Stomach (tissue), 9 donors: ENCODE measurements around the gene PON3. TPM values are rescaled to one million over a fixed set of nuclear protein-coding genes. Genes with fewer than 3 reads are reported as not detected.

ENCODE experiments used
- DNase-seq, 2 donors: peaks; one replicate each; pipeline versions ENCODE4 v3.0.0 to v3.0.0-alpha.2; 2013 to 2019
- H3K27ac ChIP-seq, 5 donors: fragments of 200-600 bp in 4 of 5; sonication (generic) in 4 of 5; one replicate each; pipeline ENCODE4 v1.5.1; 2013 to 2019; ENCODE audit warnings: mild to moderate bottlenecking in 1 of 5, moderate library complexity in 1 of 5
- H3K27me3 ChIP-seq, 3 donors: fragments of 200-600 bp; sonication (generic); one replicate each; pipeline ENCODE4 v1.5.1; 2017 to 2019; ENCODE audit warnings: mixed run types in 1 of 3
- H3K36me3 ChIP-seq, 4 donors: fragments of 200-600 bp; sonication (generic); 1 replicate in 3 of 4; 2 replicates in 1 of 4; pipeline ENCODE4 v1.5.1; 2016 to 2019
- H3K4me1 ChIP-seq, 4 donors: fragments of 200-600 bp; sonication (generic); one replicate each; pipeline ENCODE4 v1.5.1; 2016 to 2019
- H3K4me3 ChIP-seq, 4 donors: fragments of 200-600 bp; sonication (generic) in 3 of 4; one replicate each; pipeline ENCODE4 v1.5.1; 2016 to 2019; ENCODE audit warnings: mild to moderate bottlenecking in 1 of 4
- H3K9me3 ChIP-seq, 4 donors: fragments of 200-600 bp; sonication (generic); one replicate each; pipeline ENCODE4 v1.5.1; 2016 to 2019
- EP300 ChIP-seq: sonication (generic); formaldehyde crosslinking; IDR thresholded peaks from one replicate; pipeline ENCODE4 v1.6.1; 2017; ENCODE audit warnings: antibody characterized with exemption
- POLR2A ChIP-seq, 4 donors: fragments of 450-650 bp; IDR thresholded peaks; one replicate each; pipeline ENCODE4 v1.6.1; 2016; ENCODE audit warnings: antibody characterized with exemption in 4 of 4, control low read depth in 2 of 4, mild to moderate bottlenecking in 1 of 4, moderate library complexity in 1 of 4
- POLR2AphosphoS5 ChIP-seq, 3 donors: sonication (generic); formaldehyde crosslinking; IDR thresholded peaks; one replicate each; pipeline ENCODE4 v1.6.1; 2016; ENCODE audit warnings: antibody characterized with exemption in 3 of 3
- WGBS, 5 donors: extraction: QIAGEN DNeasy Blood & Tissue Kit in 3 of 5; methylation state at CpG; one replicate each; pipeline versions ENCODE4 v1.1.5 to v1.1.7; 2013 to 2018; 5-methylcytosine and 5-hydroxymethylcytosine counted together
- intact Hi-C: fragments of 100-400 bp; cut with DNase I; formaldehyde crosslinking; loops from one replicate; pipeline ENCODE4 v1.15.1; 2023; ENCODE audit warnings: low total_unique reads
- polyA plus RNA-seq, 3 donors: library from polyadenylated mRNA; stranded (reverse); fragments of 200-250 nt; gene quantifications; one replicate each; pipeline ENCODE4 v1.2.3, GENCODE V29; 2013
- total RNA-seq, 5 donors: library from RNA; depleted of rRNA; stranded (reverse); fragments of >200 nt; gene quantifications; one replicate each; pipeline versions ENCODE4 v1.1.0 to v1.2.3, GENCODE V29; 2014 to 2016
- TF ChIP-seq, protein P1 (sequence below), 7 experiments: fragments of 450-650 bp in 4 of 7; fragments of 200-600 bp in 3 of 7; sonication (generic) in 3 of 7; IDR thresholded peaks; one replicate each; pipeline ENCODE4 v1.5.1; 2016 to 2019; ENCODE audit warnings: antibody characterized with exemption in 7 of 7, control low read depth in 2 of 7, mild to moderate bottlenecking in 1 of 7
- donor health status: healthy with polysubstance abuse.
- donor health status: Bipolar disorder and iron deficiency.
- donor health status: healthy.

PON3 gene
- total and polyA plus RNA-seq, 8 donors = 1.2 to 9.4 (median 3.9) TPM; not detected in 2

DNA sequence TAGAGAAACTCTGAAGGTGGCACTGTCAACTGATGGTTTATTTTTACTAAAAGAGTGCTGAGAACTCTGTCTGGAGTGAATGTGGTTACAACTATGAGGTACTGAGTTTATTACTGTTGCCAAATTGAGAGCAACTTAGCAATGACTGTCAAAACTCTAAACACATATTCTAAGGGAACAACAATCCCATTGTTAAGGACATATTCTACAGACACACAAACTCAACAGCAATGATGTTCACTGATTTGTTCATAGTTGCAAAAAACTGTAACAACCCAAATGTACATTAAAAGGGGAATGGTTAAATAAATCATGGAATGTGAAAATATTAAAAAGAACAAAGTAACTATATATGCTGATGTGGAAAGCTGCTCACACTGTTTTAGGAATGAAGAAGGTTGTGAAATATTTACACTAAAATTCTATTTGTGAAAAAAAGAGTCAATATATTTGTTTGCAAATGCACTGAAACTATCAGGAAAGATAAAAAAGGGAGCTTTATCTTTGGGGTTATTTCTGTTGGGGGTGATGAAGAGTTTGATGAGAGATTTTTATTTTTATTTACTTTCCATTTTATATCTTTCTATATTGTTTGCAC is 25.8 kb upstream of the PON3 start:
- Histone ChIP-seq H3K27ac (no peak overlapping the region), H3K4me1 (peaks cover 0 to 24% (median 4%) of the 10 kb centered on the region in 4 donors), H3K4me3 (no peak overlapping the region), H3K36me3 (peaks cover 0 to 16% (median 6%) of the 10 kb centered on the region in 4 donors), H3K27me3 (no peaks in the 10 kb centered on the region), H3K9me3 (no peaks in the 10 kb centered on the region)
- intact Hi-C loops = no loop called here
- TF ChIP-seq, protein P1, sequence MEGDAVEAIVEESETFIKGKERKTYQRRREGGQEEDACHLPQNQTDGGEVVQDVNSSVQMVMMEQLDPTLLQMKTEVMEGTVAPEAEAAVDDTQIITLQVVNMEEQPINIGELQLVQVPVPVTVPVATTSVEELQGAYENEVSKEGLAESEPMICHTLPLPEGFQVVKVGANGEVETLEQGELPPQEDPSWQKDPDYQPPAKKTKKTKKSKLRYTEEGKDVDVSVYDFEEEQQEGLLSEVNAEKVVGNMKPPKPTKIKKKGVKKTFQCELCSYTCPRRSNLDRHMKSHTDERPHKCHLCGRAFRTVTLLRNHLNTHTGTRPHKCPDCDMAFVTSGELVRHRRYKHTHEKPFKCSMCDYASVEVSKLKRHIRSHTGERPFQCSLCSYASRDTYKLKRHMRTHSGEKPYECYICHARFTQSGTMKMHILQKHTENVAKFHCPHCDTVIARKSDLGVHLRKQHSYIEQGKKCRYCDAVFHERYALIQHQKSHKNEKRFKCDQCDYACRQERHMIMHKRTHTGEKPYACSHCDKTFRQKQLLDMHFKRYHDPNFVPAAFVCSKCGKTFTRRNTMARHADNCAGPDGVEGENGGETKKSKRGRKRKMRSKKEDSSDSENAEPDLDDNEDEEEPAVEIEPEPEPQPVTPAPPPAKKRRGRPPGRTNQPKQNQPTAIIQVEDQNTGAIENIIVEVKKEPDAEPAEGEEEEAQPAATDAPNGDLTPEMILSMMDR (IDR thresholded peaks at IDR 0.05) = no peak
- TF ChIP-seq POLR2AphosphoS5 (IDR thresholded peaks at IDR 0.05) (no peak), EP300 (no peak), POLR2A (IDR thresholded peaks at IDR 0.05) (no peak)
- no peak for DNase-seq

DNA sequence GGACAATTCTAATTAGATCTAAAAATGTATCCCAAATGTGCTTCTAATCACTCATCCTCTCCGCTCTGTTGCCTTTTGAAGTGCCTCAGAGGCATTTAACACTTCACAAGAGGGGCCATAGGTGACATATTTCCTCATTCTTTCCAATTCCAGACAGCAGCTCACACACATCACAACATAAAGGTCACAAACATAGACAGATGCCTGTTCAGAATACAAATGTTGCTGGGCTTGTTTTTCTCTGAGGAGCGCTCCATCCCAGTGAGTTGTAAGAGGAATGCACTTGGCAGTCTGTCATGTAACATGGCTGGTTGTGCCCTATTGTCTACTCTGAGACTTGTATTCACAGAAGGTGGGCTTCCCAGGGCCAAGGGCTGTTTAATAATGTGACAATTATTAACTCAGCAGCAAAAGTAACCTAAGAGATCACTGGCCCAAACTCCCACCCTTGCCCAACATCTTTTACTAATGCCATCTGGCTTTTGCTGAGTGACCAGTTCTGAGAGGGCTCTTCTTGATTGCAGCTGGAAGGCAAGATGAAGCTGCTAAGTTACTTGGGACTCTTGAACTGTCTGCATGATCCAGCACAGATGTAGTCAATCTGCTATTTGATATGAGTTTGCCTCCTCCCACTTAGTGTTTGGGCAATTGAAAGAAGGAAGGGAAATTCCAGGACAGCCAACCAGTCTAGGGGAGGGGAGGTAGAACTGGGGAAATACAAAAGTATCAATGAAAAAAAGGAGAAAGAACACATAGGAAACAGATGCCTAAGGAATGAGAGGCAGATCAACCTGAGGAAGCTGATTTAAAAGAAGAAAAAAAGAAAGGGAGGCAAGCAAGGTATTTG is 25.0 kb upstream of the PON3 start:
- H3K9me3 ChIP-seq = no peaks in the 10 kb centered on the region
- intact Hi-C loops = no loop called here
- H3K4me1 ChIP-seq = peaks cover 0 to 24% (median 4%) of the 10 kb centered on the region in 4 donors
- H3K27me3 ChIP-seq = no peaks in the 10 kb centered on the region
- TF ChIP-seq POLR2A (IDR thresholded peaks at IDR 0.05) = no peak
- no peak for TF ChIP-seq POLR2AphosphoS5 (IDR thresholded peaks at IDR 0.05)
- TF ChIP-seq, protein P1 (IDR thresholded peaks at IDR 0.05) = no peak
- TF ChIP-seq EP300 = no peak
- DNase-seq = peak in 1 of 2 donors; percentile 34
- H3K27ac ChIP-seq = no peak overlapping the region
- peaks cover 0 to 16% (median 7%) of the 10 kb centered on the region in 4 donors for H3K36me3 ChIP-seq
- 86 to 91% (median 91%) methylated on average over 2 of the region's 2 CpGs for WGBS, 5 donors
- H3K4me3 ChIP-seq = no peak overlapping the region

DNA sequence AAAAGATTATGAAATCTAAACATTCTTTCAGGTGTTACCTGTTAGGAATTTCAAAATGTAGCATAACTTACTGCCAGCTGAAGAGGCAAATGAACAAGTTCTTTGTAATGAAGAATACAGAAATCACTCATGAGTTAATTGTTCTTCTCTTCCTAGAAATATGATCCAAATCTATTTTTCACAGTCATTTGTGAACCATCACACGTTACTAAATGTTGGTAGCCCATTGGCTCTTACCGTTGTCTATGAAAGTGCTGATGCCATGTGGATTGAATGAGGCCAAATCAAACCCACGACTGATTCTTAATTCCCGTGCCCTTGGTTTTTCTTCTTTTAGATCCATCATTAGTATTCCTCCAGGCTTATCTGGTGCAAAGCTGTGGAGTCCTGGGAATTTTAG is 15.9 kb upstream of the PON3 start:
- TF ChIP-seq, protein P1 (IDR thresholded peaks at IDR 0.05) = no peak
- no peak for TF ChIP-seq EP300
- TF ChIP-seq POLR2AphosphoS5 (IDR thresholded peaks at IDR 0.05) = no peak
- no peak for TF ChIP-seq POLR2A (IDR thresholded peaks at IDR 0.05)
- H3K36me3 ChIP-seq = peaks cover 11 to 62% (median 48%) of the 10 kb centered on the region in 4 donors
- no peaks in the 10 kb centered on the region for H3K9me3 ChIP-seq
- no peak for DNase-seq
- H3K4me3 ChIP-seq = no peak overlapping the region
- WGBS, 5 donors = 86 to 94% (median 88%) methylated on average over 4 of the region's 4 CpGs
- H3K27me3 ChIP-seq = no peaks in the 10 kb centered on the region
- no peak overlapping the region for H3K27ac ChIP-seq
- intact Hi-C loops = no loop called here
- no peaks in the 10 kb centered on the region for H3K4me1 ChIP-seq

DNA sequence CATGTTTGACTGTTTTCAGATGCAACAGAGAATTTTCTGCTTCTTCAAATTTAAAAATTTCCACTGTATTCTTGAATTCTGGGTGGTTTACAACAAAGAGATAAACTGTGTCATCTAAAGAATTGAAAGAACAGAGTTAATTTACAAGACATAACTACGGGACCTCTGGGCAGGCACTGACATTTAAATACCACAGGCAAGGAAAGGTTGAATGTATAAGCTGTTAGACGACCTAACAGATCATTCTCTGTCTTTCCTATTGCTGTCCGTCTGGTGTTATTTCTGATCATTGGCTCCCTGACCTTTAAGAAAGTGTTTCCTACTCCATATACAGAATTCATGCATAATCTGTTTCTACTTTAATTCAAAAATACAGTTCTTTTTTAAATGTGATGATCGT is 15.5 kb upstream of the PON3 start:
- 74 to 90% (median 83%) methylated on average over 4 of the region's 4 CpGs for WGBS, 5 donors
- H3K27me3 ChIP-seq = no peaks in the 10 kb centered on the region
- DNase-seq = no peak
- intact Hi-C loops = no loop called here
- no peaks in the 10 kb centered on the region for H3K4me1 ChIP-seq
- peaks cover 11 to 66% (median 50%) of the 10 kb centered on the region in 4 donors for H3K36me3 ChIP-seq
- no peak for TF ChIP-seq EP300
- TF ChIP-seq POLR2A (IDR thresholded peaks at IDR 0.05) = no peak
- TF ChIP-seq, protein P1 (IDR thresholded peaks at IDR 0.05) = no peak
- no peak for TF ChIP-seq POLR2AphosphoS5 (IDR thresholded peaks at IDR 0.05)
- no peaks in the 10 kb centered on the region for H3K9me3 ChIP-seq
- H3K4me3 ChIP-seq = no peak overlapping the region
- H3K27ac ChIP-seq = no peak overlapping the region
